Measurements from ENCODE around the gene KCNH4. TPM values are rescaled to one million over a fixed set of nuclear protein-coding genes. Genes with fewer than 3 reads are reported as not detected.
"Not testable (repeated sequence)": the region's sequence is repeated elsewhere in the genome, so short reads cannot be mapped to it uniquely, and the experiment has no call there.

The KCNH4 gene
- polyA plus RNA-seq, 1 donor from 2014 or later = not detected

GRCh38 chr17:42174126-42174783 is 6.7 kb downstream of the KCNH4 start:
- H3K4me1 Mint-ChIP-seq = peaks cover 10 to 12% (median 11%) of the 10 kb centered on the region in 3 donors
- peaks cover 5% of the 10 kb centered on the region for H3K36me3 Mint-ChIP-seq
- H3K4me3 Mint-ChIP-seq = peak overlapping the region in 1 of 4 donors; percentile 9
- H3K27me3 Mint-ChIP-seq = peaks cover 1% of the 10 kb centered on the region
- H3K9me3 Mint-ChIP-seq = no peaks in the 10 kb centered on the region
- H3K27ac Mint-ChIP-seq = no peak overlapping the region

DNA sequence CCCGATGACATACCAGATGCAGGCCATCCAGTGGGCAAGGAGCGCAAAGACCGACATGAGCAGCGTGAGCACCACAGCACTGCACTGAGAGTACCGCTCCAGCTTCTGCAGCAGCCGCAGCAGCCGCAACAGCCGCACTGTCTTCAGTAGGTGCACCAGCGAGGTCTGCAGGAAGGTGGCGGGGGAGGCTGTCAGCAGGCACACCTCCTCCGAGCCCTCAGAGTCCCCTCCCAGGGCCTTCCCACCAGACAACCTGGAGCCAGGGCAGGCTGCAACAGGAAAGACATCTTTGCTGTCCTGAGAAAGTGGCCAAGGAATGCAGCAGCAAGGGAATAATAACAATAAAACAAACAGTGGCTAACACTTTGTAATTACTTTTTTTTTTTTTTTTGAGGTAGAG is 9.1 kb downstream of the KCNH4 start:
- Mint-ChIP-seq H3K9me3 (no peaks in the 10 kb centered on the region), H3K4me1 (no peaks in the 10 kb centered on the region), H3K4me3 (no peak overlapping the region), H3K27me3 (peaks cover 1% of the 10 kb centered on the region), H3K36me3 (peaks cover 3% of the 10 kb centered on the region), H3K27ac (no peak overlapping the region)

GRCh38 chr17:42169351-42169750 is 11.6 kb downstream of the KCNH4 start:
- no peaks in the 10 kb centered on the region for H3K9me3 Mint-ChIP-seq
- H3K4me1 Mint-ChIP-seq = no peaks in the 10 kb centered on the region
- peak overlapping the region in 1 of 3 donors; percentile 62 for H3K27ac Mint-ChIP-seq
- no peaks in the 10 kb centered on the region for H3K27me3 Mint-ChIP-seq
- H3K36me3 Mint-ChIP-seq = peaks cover 3% of the 10 kb centered on the region
- no peak overlapping the region for H3K4me3 Mint-ChIP-seq

DNA sequence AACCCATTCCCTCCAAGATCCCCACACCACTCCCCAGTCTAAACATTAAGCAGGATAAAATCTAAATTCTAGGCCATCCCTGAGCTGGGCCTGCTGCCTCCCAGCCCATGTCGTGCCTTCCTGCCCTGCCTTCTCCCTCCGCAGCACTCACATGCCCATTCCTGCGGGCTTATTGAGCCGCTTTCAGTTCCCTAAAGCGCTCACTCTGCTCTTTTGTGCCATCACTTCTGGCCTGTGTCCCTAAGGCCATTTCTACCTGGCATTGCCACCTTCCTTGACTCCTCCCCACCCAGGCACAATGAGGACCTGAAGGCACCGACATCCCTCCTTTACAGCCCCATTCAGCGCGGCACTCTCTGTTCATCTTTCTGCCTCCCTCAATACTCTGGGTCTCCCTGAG is 13.1 kb downstream of the KCNH4 start:
- Mint-ChIP-seq H3K4me1 (no peaks in the 10 kb centered on the region), H3K27ac (no peak overlapping the region), H3K4me3 (no peak overlapping the region), H3K9me3 (no peaks in the 10 kb centered on the region), H3K27me3 (no peaks in the 10 kb centered on the region), H3K36me3 (peaks cover 3% of the 10 kb centered on the region)

DNA sequence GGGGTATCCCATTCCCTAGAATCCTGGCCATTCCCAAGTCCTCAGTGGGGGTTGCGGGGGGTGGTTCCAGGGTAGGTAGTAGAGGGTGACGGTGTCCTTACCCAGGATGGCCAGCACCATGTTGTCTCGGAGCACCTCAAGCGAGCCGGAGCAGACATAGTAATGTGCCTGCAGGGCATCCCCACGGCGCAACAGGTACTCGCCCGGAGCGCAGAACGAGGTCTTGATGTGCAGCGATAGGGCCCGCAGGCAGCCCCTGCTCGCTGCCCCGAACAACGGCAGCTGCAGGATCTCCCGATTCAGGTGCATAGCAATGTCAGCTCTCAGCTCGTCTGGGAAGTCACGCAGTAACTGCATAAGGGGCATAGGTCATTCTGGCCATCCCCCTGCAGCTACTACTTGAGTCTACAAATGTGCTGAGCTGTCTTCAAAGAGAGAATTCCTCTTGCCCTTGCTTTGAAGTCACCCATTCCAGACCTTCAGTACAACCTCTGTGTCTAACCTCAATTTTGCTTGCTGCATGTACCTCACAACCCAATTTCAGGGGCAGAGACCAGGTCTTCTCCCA is 14.7 kb downstream of the KCNH4 start:
- Mint-ChIP-seq H3K4me1 (peaks cover 0 to 4% (median 0%) of the 10 kb centered on the region in 3 donors), H3K27ac (no peak overlapping the region), H3K9me3 (no peaks in the 10 kb centered on the region), H3K27me3 (no peaks in the 10 kb centered on the region), H3K36me3 (peaks cover 3% of the 10 kb centered on the region), H3K4me3 (no peak overlapping the region)

DNA sequence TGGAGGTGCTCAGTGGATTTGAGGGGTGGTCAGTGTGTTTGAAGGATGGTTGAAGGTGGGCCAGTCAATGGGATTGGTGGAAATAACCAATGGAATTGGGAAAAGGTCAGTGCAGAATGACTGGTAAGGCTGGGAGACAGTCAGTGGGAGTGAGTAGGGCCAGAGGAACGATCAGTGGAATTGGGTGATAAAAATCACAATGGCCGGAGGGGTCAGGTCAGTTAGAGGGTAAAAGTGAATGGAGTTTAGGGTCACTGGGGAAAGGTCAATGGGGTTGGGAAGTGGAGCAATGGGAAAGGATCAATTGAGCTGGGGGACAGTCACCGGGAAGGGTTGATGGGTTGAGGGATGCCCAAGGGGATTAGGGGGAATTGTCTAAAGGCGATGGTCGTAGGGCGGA is 15.2 kb downstream of the KCNH4 start:
- H3K27ac Mint-ChIP-seq = no peak overlapping the region
- no peaks in the 10 kb centered on the region for H3K27me3 Mint-ChIP-seq
- H3K9me3 Mint-ChIP-seq = no peaks in the 10 kb centered on the region
- peaks cover 0 to 4% (median 0%) of the 10 kb centered on the region in 3 donors for H3K4me1 Mint-ChIP-seq
- H3K36me3 Mint-ChIP-seq = peaks cover 3% of the 10 kb centered on the region
- no peak overlapping the region for H3K4me3 Mint-ChIP-seq

DNA sequence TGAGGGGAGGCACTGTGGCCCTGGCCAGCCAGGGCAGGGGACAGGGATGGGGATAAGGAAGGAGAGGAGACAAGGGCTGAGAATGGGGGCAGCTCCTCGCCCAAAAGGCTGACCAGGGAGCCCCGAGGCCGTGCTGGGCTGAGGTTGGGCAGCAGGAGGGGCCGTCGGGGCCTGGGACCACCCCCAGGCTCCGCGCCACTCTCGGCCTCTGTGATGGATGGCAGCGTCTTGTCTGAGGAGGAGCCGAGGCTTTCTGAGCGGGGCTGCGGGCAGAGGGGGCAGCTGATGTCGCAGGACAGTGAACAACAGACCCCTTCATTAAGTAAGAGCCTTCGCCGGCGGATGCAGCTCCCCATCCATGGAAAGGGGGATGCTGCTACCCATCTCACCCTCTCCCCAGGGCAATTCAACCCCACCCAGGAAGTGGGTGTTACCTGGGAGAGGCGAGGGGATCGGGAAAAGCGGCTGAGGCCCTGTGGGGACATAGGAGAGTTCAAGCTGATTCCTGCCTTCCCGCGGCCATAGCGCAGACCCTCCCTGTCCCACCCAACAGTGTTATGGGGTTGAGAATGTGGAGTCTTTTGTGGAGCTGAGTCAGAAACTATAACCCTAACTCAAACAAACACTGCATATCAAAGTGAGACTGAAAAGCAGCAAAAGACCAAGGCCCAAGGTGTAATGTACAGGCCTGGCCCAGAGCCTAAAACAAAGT is 17.1 kb downstream of the KCNH4 start:
- Mint-ChIP-seq H3K9me3 (no peaks in the 10 kb centered on the region), H3K4me3 (no peak overlapping the region), H3K27me3 (no peaks in the 10 kb centered on the region), H3K4me1 (peaks cover 0 to 4% (median 0%) of the 10 kb centered on the region in 3 donors), H3K27ac (no peak overlapping the region), H3K36me3 (no peaks in the 10 kb centered on the region)

GRCh38 chr17:42163113-42163512 is 17.8 kb downstream of the KCNH4 start:
- Mint-ChIP-seq H3K9me3 (no peaks in the 10 kb centered on the region), H3K4me1 (peaks cover 0 to 4% (median 0%) of the 10 kb centered on the region in 3 donors), H3K4me3 (no peak overlapping the region), H3K27me3 (no peaks in the 10 kb centered on the region), H3K36me3 (no peaks in the 10 kb centered on the region), H3K27ac (no peak overlapping the region)

- no peaks in the 10 kb centered on the region for H3K27me3 Mint-ChIP-seq
- no peak overlapping the region for H3K4me3 Mint-ChIP-seq
- no peaks in the 10 kb centered on the region for H3K36me3 Mint-ChIP-seq
- H3K4me1 Mint-ChIP-seq = peaks cover 0 to 6% (median 2%) of the 10 kb centered on the region in 3 donors
- H3K9me3 Mint-ChIP-seq = no peaks in the 10 kb centered on the region
- H3K27ac Mint-ChIP-seq = no peak overlapping the region
Measured at GRCh38 chr17:42160531-42160910, 20.4 kb downstream of the KCNH4 start.

DNA sequence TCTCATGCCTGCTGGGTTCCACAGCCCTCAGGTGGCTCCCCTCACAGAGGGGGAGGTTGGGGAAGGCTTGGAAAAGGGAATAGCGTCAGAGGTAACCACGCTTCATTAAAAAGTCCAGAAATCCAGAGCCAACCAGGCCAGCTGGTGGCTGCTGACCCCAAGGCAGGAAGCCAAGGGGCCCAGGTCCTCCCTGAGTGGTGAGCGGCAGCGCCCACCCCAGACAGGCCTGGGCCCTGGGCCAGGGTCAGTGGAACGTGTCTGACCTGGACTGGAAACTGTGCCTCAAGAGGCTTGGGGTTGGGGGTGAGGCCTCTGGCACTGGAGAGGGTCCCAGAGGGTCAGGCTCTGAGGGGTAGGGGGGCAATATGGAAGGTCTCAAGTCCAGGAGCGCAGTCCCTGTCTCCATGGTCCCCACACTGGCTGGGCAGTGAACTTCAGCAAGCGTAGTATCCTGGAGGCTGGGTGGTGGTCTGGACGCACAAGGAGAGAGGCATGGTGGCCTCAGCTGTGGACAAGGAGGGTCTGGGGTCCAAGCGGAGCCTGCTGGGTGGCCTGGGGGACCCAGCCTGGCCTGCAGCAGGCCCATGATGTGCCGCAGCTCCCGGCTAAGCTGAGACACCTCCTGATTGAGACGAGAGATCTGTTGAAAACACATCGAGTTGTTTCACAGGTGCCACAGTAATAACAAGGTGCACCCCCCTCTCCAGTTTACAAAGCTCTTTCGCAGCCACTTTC is 21.0 kb downstream of the KCNH4 start:
- H3K4me3 Mint-ChIP-seq = no peak overlapping the region
- peaks cover 2 to 6% (median 2%) of the 10 kb centered on the region in 3 donors for H3K4me1 Mint-ChIP-seq
- no peaks in the 10 kb centered on the region for H3K27me3 Mint-ChIP-seq
- H3K9me3 Mint-ChIP-seq = peaks cover 0 to under 1% (median 0%) of the 10 kb centered on the region in 3 donors
- H3K36me3 Mint-ChIP-seq = no peaks in the 10 kb centered on the region
- H3K27ac Mint-ChIP-seq = no peak overlapping the region

GRCh38 chr17:42155614-42156045 is 25.3 kb downstream of the KCNH4 start:
- Mint-ChIP-seq H3K27me3 (no peaks in the 10 kb centered on the region), H3K27ac (peak overlapping the region in 1 of 3 donors; percentile 2), H3K9me3 (peaks cover 0 to 2% (median 0%) of the 10 kb centered on the region in 3 donors), H3K36me3 (no peaks in the 10 kb centered on the region), H3K4me1 (peaks cover 18 to 23% (median 22%) of the 10 kb centered on the region in 3 donors), H3K4me3 (peak overlapping the region; percentile 19 to 98 (median 80))

DNA sequence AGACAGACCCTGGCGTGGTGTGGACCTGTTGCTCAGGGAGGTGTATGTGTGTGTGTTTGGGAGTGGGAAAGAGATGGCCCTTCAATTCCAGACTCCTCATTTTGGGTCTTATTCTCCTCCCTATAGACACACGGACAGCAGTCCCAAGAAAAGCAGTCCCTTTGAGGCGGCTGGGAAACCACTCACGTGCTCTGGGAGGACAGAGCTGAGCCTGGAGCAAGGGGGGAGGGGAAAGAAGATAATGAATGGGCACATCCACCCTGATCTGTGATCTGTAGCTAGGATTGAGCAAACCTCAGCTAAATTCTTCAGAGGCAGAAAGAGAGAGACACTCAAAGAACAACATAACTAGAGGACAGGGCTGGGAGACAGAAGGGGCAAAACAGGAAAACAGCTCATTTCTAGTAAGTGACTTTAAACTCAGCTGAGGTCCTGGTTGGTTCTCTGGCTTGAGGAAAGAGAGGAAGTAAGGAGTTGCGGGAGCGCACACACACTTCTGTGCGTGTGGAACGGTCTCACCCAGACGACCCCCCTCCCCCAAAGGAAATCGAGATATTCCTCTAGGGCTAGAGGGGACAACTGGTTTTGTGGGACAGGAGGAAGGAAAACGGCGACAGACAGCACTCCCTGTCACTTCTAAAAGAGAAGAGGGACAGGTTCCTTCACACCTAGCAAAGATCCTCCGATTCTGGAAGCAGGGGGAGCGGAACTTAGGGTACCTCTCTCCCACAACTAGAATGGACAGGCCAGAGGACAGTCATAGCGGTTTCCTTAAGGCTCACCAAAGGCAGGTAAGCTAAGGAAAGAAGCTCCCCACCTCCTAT is 26.8 kb downstream of the KCNH4 start:
- peaks cover 0 to 2% (median 0%) of the 10 kb centered on the region in 3 donors for H3K9me3 Mint-ChIP-seq
- peak overlapping the region; percentile 81 to 99 (median 95) for H3K4me3 Mint-ChIP-seq
- no peaks in the 10 kb centered on the region for H3K27me3 Mint-ChIP-seq
- peak overlapping the region; percentile 70 to 99 (median 88) for H3K27ac Mint-ChIP-seq
- no peaks in the 10 kb centered on the region for H3K36me3 Mint-ChIP-seq
- peaks cover 18 to 23% (median 22%) of the 10 kb centered on the region in 3 donors for H3K4me1 Mint-ChIP-seq

DNA sequence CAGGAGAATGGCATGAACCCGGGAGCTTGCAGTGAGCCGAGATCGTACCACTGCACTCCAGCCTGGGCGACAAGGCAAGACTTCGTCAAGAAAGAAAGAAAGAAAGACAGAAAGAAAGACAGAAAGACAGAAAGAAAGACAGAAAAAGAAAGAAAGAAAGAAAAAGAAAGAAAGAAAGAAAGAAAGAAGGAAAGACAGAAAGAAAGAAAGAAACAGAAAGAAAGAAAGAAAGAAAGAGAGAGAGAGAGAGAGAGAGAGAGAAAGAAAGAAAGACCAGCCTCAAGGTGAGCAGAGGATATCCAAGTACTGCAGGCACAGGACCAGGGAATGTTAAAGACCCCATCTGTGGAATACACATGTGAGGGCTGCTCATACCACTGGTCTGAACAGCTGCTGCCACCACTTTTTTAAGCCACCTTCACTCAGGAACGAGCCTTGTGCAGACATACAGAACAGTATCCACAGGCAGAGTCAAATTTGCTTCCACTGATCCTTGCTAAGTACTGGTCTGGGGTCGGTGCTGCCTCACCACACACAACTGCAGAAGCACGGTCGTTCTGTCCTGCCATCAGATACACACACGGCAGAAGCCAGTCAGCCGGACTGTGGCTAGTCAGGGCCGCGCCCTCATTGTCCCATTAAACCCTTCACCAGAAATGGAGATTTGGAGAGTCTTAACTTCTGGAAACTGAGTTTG is 33.9 kb downstream of the KCNH4 start:
- Mint-ChIP-seq H3K4me3 (no peak overlapping the region), H3K4me1 (peaks cover 6 to 19% (median 7%) of the 10 kb centered on the region in 3 donors), H3K9me3 (no peaks in the 10 kb centered on the region), H3K27me3 (no peaks in the 10 kb centered on the region), H3K36me3 (no peaks in the 10 kb centered on the region), H3K27ac (no peak overlapping the region)

GRCh38 chr17:42143138-42143537 is 37.8 kb downstream of the KCNH4 start:
- H3K4me3 Mint-ChIP-seq, H3K27ac Mint-ChIP-seq, H3K9me3 Mint-ChIP-seq, H3K27me3 Mint-ChIP-seq, H3K36me3 Mint-ChIP-seq: not testable (repeated sequence)
- H3K4me1 Mint-ChIP-seq = peaks cover 0 to 18% (median 8%) of the 10 kb centered on the region in 3 donors

Measured in IgD-negative memory B cell (primary cell).